DMS 273 (cell line): ENCODE results near the gene KRTAP5-5.
"Not testable (repeated sequence)": the region's sequence is repeated elsewhere in the genome, so short reads cannot be mapped to it uniquely, and the experiment has no call there.

Experiments
- DNase-seq: peaks from one replicate; lab custom pipeline; 2025; ENCODE audit not compliant: unreplicated experiment; lab: John Stamatoyannopoulos, UW

KRTAP5-5 gene

DNA sequence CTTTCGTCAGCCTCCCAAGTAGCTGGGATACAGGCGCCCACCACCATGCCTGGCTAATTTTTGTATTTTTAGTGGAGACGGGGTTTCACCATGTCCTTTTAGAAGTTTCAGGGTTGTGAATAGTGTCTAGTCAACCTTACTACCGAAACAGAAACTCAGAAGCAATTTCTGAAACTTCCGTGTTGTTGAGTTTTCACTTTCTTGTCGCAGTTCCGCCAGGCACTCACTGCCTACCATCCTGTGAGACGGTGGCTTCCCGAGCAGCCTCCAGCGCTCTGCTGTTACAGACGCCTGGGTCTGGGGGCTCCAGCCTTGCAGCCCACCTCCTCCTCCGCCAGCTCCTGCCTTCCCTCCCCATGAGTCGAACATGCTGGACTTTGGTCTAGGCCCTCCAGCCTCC, 23.7 kb upstream of the KRTAP5-5 start:
- not testable (repeated sequence) for DNase-seq

DNA sequence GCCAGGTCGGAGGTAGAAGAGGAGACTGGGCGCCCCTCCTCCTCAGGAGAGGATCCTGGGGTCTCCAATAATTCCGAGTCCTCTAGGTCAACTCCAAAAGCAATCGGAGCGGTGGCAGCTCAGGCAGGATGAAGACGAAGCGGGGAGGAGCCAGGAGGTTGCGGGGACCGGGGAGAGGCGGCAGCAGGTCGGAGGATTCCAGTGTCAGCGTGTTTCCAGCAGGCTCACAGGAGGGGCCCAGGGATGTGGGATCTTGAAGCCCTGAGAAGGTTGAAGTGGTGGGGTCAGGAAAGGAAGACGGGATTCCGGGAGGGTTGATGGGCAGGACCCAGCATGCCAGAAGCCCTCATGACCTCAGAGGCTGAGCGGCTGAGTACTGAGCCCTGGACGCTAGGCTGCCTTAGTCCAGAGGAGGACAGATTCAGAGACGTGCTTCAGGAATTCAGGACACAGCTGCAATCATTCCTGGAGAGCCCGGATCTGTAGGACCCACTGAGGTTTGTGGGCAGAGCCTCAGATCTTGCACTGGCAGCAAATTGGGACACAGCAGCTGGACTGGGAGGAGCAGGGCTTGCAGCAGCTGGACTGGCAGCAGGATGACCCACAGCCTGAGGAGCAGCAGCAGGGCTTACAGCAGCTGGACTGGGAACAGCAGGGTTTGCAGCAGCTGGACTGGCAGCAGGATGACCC, 22.3 kb upstream of the KRTAP5-5 start:
- DNase-seq: not testable (repeated sequence)

DNA sequence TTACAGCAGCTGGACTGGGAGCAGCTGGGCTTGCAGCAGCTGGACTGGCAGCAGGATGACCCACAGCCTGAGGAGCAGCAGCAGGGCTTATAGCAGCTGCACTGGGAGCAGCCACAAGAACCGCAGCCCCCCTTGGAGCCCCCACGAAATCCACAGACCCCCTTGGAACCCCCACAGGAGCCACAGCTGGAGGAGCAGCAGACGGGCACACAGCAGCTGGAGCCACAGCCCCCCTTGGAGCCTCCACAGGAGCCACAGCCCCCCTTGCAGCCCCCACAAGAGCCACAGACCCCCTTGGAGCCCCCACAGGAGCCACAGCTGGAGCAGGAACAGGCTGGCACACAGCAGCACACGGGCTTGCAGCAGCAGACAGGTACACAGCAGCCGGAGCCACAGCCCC, 21.7 kb upstream of the KRTAP5-5 start:
- DNase-seq: not testable (repeated sequence)

GRCh38 chr11:1608363-1608762, 21.2 kb upstream of the KRTAP5-5 start, which contains the start of gene KRTAP5-3:
KRTAP5-3 (minus strand) TSS chr11:1608463; CDS start chr11:1608385, 78 bp downstream.
- no peak for DNase-seq

GRCh38 chr11:1618231-1618630, 11.3 kb upstream of the KRTAP5-5 start:
- no peak for DNase-seq

GRCh38 chr11:1619449-1619848, 10.1 kb upstream of the KRTAP5-5 start:
- DNase-seq: no peak

DNA sequence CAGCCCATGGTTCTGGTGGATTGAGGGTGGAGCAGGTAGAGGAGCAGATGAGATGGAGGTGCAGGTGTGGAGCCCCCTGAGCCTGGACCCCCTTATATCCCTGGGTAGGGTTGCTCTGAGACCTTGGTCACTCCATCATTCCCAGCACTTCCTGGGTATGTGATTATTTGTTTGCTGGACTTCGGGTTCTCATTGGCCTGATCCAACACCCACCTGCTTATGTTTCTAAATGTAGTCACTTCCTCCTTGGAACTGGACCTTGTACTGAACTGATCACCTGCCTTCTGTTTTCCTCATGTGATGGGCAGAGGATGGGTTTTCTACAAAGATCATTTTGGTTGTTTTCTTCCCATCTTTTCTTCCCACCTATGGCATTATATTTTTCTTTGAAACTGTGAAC, 7.5 kb upstream of the KRTAP5-5 start, which contains the start of gene KRTAP5-4:
KRTAP5-4 (minus strand) TSS at position 53 of the 400 bp plus-strand sequence; CDS start at position 8, 45 bp downstream.
- DNase-seq: no peak

- DNase-seq: no peak
Observed at GRCh38 chr11:1623716-1624115, 5.9 kb upstream of the KRTAP5-5 start.

- no peak for DNase-seq
Observed at GRCh38 chr11:1624621-1625020, 5.0 kb upstream of the KRTAP5-5 start.

- DNase-seq: no peak
Observed at GRCh38 chr11:1625541-1625940, 4.0 kb upstream of the KRTAP5-5 start.

DNA sequence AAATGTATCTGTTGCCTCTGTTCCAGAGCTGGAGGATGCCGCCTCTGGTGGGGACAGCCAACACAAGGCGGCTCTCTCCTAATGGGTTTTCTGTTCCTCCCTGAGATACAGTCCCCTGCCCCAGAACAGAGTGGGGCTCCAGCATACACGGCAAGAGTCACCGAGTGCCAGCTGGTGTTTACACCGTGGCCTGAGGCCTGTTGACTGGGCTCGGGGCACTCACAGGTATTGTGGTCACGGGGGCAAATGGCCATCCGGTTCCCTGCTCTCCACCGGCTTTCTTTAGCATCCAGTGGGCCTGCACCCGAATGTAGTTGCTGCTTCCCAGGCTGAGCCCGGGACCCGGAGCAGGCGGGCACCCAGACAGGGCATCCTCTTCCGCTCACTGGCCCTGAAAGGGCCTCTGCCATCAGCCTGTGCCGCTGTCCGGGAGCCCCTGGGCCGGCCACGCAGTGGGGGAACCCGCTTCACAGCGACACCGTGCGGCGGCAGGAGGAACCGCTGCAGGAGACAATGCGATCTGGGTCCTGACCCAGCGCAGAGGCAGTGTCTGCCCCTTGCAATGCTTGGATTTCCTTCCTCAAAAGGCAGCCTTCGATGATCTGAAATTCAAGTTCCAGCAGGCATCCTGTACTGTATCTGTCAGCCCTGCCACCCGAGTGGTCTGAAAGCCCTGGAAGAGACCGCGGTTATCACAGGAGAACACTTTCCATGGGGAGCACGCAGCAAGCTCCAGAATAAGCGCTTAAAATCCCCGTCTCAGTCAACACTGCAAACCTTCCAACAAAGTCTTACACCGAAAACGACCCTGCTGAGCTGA, 859 bp upstream of the KRTAP5-5 start:
- peak; percentile 63 for DNase-seq

DNA sequence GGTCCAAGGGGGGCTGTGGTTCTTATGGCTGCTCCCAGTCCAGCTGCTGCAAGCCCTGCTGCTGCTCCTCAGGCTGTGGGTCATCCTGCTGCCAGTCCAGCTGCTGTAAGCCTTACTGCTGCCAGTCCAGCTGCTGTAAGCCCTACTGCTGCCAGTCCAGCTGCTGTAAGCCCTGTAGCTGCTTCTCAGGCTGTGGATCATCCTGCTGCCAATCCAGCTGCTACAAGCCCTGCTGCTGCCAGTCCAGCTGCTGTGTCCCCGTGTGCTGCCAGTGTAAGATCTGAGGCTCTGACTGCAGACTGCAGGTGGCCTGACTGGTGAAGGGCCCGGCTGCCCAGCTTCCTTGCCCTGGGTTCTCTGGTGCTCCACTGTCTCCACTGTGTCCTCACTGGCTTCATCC, 696 bp downstream of the KRTAP5-5 start:
- no peak for DNase-seq

- DNase-seq: no peak
Observed at GRCh38 chr11:1631066-1631568, 1.5 kb downstream of the KRTAP5-5 start.

GRCh38 chr11:1632053-1632714, 2.6 kb downstream of the KRTAP5-5 start:
- no peak for DNase-seq

DNA sequence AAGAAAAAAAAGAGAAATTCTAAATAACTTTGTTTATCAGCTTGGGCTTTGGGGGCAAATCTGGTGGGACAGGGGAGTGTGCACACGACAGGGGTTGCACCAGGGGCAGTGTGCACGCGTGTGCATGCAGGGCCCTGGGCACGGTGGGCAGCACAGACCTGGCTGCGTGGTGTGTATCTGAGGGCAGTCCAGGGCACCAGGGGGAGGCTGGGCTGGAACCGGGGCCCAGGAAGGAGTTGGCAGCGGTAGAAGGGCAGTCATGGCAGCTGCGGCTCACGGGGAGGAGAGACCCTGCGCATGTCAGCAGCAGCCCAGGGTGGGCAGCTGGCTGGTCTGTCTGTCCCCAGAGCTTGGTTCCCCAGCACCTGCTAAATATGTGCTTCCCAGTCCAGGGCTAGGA, 4.3 kb downstream of the KRTAP5-5 start:
- DNase-seq: no peak

- DNase-seq: no peak
Observed at GRCh38 chr11:1636291-1636950, 6.8 kb downstream of the KRTAP5-5 start.

DNA sequence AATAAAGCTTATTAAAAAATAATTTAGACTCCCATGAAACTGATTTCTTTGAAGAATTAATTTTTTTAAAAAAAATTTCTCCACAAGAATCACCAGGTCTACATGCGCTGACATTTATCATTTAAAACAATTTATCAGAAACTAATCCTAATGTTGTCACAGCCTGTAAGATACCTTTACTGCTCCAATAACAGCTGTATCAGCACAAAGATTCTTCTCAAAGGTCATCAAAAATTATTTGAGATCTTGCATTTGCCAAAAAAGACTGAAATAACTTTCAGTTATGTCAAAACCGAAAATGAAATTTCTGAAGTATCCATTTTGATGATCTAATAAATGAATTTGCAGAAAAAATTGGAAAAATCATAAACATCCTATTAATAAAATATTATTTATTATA, 8.1 kb downstream of the KRTAP5-5 start:
- no peak for DNase-seq

GRCh38 chr11:1638344-1638743, 8.8 kb downstream of the KRTAP5-5 start:
- DNase-seq: no peak

DNA sequence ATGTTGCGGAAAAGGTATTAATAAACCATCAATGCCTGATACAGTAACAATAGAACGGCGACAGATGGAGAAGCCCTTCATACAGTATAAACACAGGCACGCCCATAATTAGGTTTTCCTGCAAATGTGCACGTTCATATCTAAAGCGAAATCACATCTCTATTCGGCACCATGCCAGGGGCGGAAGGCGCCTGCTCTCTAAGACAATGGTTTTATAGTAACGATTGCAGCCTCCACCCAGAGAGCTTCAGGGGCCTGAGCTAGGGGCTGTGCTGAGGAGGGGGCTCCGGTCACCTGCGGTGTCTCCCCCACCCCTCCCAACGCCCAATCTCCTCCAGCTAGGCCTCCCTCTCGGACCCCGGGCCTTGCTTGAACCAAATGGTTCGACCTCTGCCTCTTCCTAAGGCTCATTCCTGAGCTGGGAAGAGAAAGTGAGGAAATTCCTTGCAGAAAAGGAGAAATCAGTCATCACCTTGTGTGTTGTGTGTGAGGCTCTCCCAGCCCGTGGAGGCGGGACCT, 9.6 kb downstream of the KRTAP5-5 start:
- peak; percentile 59 for DNase-seq

DNA sequence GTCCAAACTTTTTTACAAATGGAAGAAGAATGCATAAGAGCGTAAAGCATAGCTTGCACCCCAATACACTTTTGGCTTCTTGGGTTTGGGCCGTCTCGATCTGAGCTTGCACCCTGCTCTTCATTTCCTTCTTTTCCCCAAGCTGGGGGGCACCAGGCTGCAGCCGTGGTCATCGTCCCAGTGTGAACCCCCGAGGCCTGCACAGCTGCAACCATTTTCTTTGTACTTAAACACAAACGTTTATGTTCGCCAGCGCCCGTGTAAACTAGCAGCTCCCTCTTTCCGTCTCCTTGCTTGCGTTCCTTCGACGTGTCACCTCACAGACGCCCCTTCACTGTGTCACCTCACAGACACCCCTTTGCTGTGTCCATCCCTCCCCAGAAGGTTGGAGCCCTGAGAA, 10.1 kb downstream of the KRTAP5-5 start:
- DNase-seq: no peak
